ENCODE measurements around the gene RAB11FIP4.

Gene RAB11FIP4

DNA sequence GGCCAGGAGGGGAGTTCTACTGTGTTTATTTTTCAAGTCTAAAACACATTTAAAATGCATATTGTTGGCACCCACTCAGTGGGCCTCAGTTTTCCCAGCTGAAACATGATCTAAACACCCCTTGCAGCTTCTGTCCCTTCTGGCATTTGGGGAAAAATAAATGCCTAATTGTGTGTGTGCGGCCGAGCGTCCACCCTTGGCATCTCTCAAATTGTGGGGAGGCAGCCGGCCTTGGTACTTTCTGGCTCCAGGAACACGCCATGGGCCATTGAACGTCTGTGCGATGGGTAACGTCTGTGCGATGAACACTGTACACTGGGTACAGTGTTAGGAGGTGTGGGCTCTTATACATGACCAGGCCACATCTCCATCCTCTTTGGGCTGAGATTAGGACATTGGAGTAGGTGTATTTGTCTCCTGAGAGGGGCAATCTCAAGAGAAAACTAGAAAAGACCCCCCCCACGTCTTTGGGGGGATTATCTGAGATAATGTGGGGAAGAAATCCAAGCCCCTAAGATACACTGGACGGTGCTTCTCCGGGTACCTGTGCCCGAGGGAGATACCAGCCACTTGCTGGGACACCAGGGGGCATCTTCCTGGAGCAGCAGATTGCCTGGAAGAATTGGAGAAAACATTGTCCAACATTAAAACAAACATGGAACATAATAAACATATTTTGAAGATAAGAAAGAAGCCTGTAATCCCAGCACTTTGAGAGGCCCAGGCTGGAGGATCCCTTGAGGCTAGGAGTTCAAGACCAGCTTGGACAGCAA lies 54.9 kb downstream of the RAB11FIP4 start:
- H3K4me3 ChIP-seq (ENCODE audit: low read depth, low read length): no peak overlapping the region
- TF ChIP-seq, protein P1, sequence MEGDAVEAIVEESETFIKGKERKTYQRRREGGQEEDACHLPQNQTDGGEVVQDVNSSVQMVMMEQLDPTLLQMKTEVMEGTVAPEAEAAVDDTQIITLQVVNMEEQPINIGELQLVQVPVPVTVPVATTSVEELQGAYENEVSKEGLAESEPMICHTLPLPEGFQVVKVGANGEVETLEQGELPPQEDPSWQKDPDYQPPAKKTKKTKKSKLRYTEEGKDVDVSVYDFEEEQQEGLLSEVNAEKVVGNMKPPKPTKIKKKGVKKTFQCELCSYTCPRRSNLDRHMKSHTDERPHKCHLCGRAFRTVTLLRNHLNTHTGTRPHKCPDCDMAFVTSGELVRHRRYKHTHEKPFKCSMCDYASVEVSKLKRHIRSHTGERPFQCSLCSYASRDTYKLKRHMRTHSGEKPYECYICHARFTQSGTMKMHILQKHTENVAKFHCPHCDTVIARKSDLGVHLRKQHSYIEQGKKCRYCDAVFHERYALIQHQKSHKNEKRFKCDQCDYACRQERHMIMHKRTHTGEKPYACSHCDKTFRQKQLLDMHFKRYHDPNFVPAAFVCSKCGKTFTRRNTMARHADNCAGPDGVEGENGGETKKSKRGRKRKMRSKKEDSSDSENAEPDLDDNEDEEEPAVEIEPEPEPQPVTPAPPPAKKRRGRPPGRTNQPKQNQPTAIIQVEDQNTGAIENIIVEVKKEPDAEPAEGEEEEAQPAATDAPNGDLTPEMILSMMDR (IDR thresholded peaks at IDR 0.05; ENCODE audit: borderline replicate concordance, insufficient read depth, low read depth, low read length): no peak

DNA sequence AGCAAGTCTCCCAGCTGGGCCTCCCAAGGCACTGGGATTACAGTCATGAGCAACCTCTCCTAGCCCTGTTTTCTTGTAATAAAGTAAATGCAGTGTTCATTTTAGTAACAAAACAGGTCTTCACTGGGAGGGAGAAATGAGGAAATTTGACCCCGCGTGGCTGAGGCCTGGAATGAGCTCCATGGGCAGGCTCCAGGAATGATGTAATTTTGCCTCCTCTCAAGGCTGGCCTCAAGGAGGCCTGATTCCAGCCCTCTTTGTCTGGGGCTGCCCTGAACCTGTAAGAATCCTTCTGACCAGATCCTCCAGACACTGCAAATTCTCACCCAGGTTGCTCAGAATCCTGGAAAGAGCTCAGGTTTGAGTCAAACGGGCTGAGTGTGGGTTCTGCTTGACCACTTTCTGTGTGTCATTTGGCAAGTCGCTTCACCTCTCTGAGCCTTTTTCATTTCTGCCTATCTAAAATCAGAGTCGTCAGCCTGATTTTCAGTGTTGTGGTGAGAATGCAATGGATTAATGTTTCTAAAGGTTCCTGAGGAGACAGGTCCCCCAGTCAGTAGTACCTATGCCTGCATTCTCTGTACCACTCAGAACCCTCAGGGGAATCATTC lies 57.1 kb downstream of the RAB11FIP4 start:
- TF ChIP-seq, protein P1 (IDR thresholded peaks at IDR 0.05; ENCODE audit: borderline replicate concordance, insufficient read depth, low read depth, low read length): no peak
- no peak overlapping the region for H3K4me3 ChIP-seq (ENCODE audit: low read depth, low read length)

DNA sequence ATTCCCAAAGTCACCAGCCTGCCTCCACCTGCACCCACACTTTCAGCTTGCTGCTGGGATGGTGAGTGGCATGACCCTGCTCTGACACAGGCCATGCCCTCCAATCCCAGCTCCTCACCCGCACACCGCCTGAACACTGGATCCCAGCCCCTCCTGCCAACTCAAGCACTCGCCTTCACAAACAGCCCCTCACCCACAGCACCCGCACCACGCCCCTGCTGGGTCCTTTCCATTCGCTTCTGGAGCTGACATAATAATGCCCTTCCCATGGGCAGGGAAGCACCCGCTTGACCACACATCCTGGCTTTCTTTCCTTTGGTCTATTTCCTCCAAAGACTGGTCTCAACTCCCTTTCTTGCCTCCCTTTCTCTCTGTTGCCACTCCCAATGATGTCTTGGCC lies 57.6 kb downstream of the RAB11FIP4 start:
- no peak overlapping the region for H3K4me3 ChIP-seq (ENCODE audit: low read depth, low read length)
- TF ChIP-seq, protein P1 (IDR thresholded peaks at IDR 0.05; ENCODE audit: borderline replicate concordance, insufficient read depth, low read depth, low read length): no peak

DNA sequence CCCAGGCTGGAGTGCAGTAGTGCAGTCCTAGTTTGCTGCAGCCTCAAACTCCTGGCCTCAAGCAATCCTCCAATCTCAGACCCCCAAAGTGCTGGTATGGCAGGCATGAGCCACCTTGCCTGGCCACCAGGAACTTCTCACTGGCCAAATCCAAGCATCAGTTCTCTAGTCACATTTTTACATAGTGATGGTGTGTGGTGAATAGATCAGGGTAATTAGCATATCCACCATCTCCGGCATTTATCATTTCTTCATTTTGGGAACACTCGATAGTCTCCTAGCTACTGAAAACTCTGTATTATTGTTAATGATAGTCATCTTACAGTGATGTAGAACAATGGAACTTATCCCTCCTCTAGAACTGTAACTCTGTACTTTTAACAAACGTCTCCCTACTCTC lies 58.3 kb downstream of the RAB11FIP4 start:
- H3K4me3 ChIP-seq (ENCODE audit: low read depth, low read length): no peak overlapping the region
- TF ChIP-seq, protein P1 (IDR thresholded peaks at IDR 0.05; ENCODE audit: borderline replicate concordance, insufficient read depth, low read depth, low read length): no peak

DNA sequence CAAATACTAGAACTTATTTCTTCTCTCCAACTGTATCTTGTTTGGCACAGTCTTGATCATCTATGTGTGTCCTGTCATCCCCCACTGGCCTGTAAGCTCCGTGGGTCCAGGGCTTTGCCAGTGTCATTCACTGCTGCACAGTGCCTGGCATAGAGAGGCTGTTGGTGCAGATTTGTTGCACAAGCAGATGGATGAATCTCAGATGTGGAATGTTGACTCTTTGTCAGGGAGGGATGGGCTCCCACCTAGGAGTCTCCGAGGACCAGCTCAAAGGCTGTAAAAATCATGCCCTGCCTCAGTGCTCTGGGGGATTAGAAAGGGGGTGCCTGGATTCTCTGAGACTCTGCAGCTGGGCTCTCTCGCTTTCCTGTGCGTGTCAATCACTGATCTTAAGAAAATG lies 60.6 kb downstream of the RAB11FIP4 start:
- TF ChIP-seq, protein P1 (IDR thresholded peaks at IDR 0.05; ENCODE audit: borderline replicate concordance, insufficient read depth, low read depth, low read length): no peak
- H3K4me3 ChIP-seq (ENCODE audit: low read depth, low read length): no peak overlapping the region

DNA sequence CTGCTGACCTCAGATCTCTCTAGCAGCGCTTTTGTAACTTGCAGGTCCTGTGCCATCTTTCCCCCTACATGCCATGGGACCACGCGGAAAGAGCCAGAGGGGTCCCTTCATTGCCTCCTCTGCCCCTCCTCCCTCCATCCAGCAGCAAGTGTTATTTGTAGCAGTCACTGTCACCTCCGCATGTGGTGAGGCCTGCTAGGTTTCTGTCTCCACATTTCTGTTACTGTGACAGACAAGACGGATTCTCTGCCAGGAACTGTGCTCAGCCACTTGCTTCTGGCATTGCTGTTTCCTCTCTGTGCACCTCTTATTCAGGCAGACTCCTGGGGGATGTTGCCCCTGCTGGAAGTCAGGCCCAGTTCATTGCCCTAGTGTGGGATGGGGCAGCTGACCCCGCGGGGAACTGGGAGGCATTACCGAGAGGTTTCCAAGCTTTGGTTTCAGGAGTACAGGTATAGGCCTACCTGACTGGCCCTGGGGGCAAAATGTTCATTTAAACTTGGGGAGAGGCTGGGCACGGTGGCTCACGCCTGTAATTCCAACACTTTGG lies 61.2 kb downstream of the RAB11FIP4 start:
- TF ChIP-seq, protein P1 (IDR thresholded peaks at IDR 0.05; ENCODE audit: borderline replicate concordance, insufficient read depth, low read depth, low read length): no peak
- H3K4me3 ChIP-seq (ENCODE audit: low read depth, low read length): no peak overlapping the region

DNA sequence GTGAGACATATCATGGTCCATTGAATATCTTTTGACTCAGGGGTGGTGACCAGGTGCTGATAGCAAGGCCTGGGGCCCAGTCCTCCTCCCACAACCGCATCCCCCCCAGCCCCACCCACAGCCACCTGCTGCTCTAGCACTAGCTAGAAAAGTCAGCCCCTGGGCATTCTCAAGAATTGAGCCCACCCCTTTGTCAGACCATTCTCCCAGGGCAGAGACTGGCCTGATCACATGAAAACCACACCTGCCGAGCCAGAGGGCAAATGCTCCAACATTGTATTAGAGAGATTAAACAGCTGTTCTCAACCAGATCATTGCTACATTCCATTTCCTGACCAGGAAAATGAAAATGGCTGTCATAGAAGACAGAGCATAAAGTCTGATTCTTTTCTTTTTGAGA lies 62.4 kb downstream of the RAB11FIP4 start:
- TF ChIP-seq, protein P1 (IDR thresholded peaks at IDR 0.05; ENCODE audit: borderline replicate concordance, insufficient read depth, low read depth, low read length): no peak
- no peak overlapping the region for H3K4me3 ChIP-seq (ENCODE audit: low read depth, low read length)

Data from GM12875 (cell line).